MG63 (cell line): ENCODE results near the gene PEX16. TPM values are rescaled to one million over a fixed set of nuclear protein-coding genes. Genes with fewer than 3 reads are reported as not detected.

Experiments
- DNase-seq: peaks from one replicate; pipeline ENCODE4 v3.0.0-alpha.2; 2020
- H3K27me3 ChIP-seq: fragments of 250-450 bp; sonication (Bioruptor Pico); 2 replicates; pipeline ENCODE4 v1.5.1; 2020; ENCODE audit warnings: mild to moderate bottlenecking, moderate library complexity
- H3K36me3 ChIP-seq: fragments of 250-450 bp; sonication (Bioruptor Pico); 2 replicates; pipeline ENCODE4 v1.5.1; 2020; ENCODE audit warnings: mild to moderate bottlenecking, moderate library complexity
- H3K4me3 ChIP-seq: fragments of 250-450 bp; sonication (Bioruptor Pico); 2 replicates; pipeline ENCODE4 v1.5.1; 2020; ENCODE audit warnings: mild to moderate bottlenecking, moderate library complexity
- H3K9me3 ChIP-seq: fragments of 250-450 bp; sonication (Bioruptor Pico); 2 replicates; pipeline ENCODE4 v1.5.1; 2020; ENCODE audit warnings: mild to moderate bottlenecking, moderate library complexity
- total RNA-seq: library from RNA; depleted of rRNA; stranded (reverse); fragments of >200 nt; shearing (Covaris generic); gene quantifications from 2 replicates; pipeline ENCODE4 v1.2.3, GENCODE V29; 2014; ENCODE audit warnings: low replicate concordance; rRNA removed

Gene PEX16
- 20.5 and 31.6 TPM in 2 replicates for total RNA-seq

- peaks cover 14% of the 10 kb centered on the region for H3K36me3 ChIP-seq
- peak within 1 kb of the TSS; percentile 89 for H3K4me3 ChIP-seq
- DNase-seq, result peak; percentile 99
- H3K27me3 ChIP-seq, result no peaks in the 10 kb centered on the region
- no peaks in the 10 kb centered on the region for H3K9me3 ChIP-seq
These were observed at the start of gene PEX16 for GRCh38 chr11:45917623-45918330. Gene PEX16, minus strand, starts transcription at chr11:45917877. Its CDS starts 66 bp downstream, at chr11:45917811.

- no peaks in the 10 kb centered on the region for H3K9me3 ChIP-seq
- peaks cover 11% of the 10 kb centered on the region for H3K36me3 ChIP-seq
- H3K4me3 ChIP-seq, result no peak overlapping the region
- peak; percentile 42 for DNase-seq
- H3K27me3 ChIP-seq, result no peaks in the 10 kb centered on the region
These were observed 47.3 kb upstream of the PEX16 start for GRCh38 chr11:45964911-45965389.

- H3K27me3 ChIP-seq, result no peaks in the 10 kb centered on the region
- no peaks in the 10 kb centered on the region for H3K9me3 ChIP-seq
- no peak overlapping the region for H3K4me3 ChIP-seq
- H3K36me3 ChIP-seq, result peaks cover 11% of the 10 kb centered on the region
- no peak for DNase-seq
These were observed 44.1 kb upstream of the PEX16 start for GRCh38 chr11:45961751-45962240.

GRCh38 chr11:45960387-45961095 is 42.9 kb upstream of the PEX16 start:
- H3K36me3 ChIP-seq, result peaks cover 11% of the 10 kb centered on the region
- H3K27me3 ChIP-seq, result no peaks in the 10 kb centered on the region
- H3K4me3 ChIP-seq, result no peak overlapping the region
- DNase-seq, result no peak
- no peaks in the 10 kb centered on the region for H3K9me3 ChIP-seq

GRCh38 chr11:45959851-45960250 is 42.2 kb upstream of the PEX16 start:
- Histone ChIP-seq H3K27me3 (no peaks in the 10 kb centered on the region), H3K9me3 (no peaks in the 10 kb centered on the region), H3K4me3 (no peak overlapping the region), H3K36me3 (peaks cover 7% of the 10 kb centered on the region)
- no peak for DNase-seq

GRCh38 chr11:45949992-45950407 is 32.3 kb upstream of the PEX16 start:
- Histone ChIP-seq H3K27me3 (no peaks in the 10 kb centered on the region), H3K4me3 (no peak overlapping the region), H3K9me3 (no peaks in the 10 kb centered on the region), H3K36me3 (peaks cover 25% of the 10 kb centered on the region)
- DNase-seq, result no peak

- no peak overlapping the region for H3K4me3 ChIP-seq
- H3K27me3 ChIP-seq, result no peaks in the 10 kb centered on the region
- peaks cover 22% of the 10 kb centered on the region for H3K36me3 ChIP-seq
- DNase-seq, result no peak
- no peaks in the 10 kb centered on the region for H3K9me3 ChIP-seq
These were observed 30.7 kb upstream of the PEX16 start for GRCh38 chr11:45948356-45948755.

GRCh38 chr11:45947885-45948284 is 30.2 kb upstream of the PEX16 start:
- no peaks in the 10 kb centered on the region for H3K9me3 ChIP-seq
- DNase-seq, result no peak
- H3K36me3 ChIP-seq, result peaks cover 18% of the 10 kb centered on the region
- no peak overlapping the region for H3K4me3 ChIP-seq
- no peaks in the 10 kb centered on the region for H3K27me3 ChIP-seq

- DNase-seq, result no peak
- H3K4me3 ChIP-seq, result no peak overlapping the region
- H3K36me3 ChIP-seq, result peaks cover 12% of the 10 kb centered on the region
- no peaks in the 10 kb centered on the region for H3K27me3 ChIP-seq
- no peaks in the 10 kb centered on the region for H3K9me3 ChIP-seq
These were observed 27.8 kb upstream of the PEX16 start for GRCh38 chr11:45945397-45945999.

- H3K4me3 ChIP-seq, result no peak overlapping the region
- DNase-seq, result no peak
These were observed 24.7 kb upstream of the PEX16 start for GRCh38 chr11:45942381-45942780.

GRCh38 chr11:45941285-45941684 is 23.6 kb upstream of the PEX16 start:
- H3K36me3 ChIP-seq, result no peaks in the 10 kb centered on the region; the same call in 1 of the 2 replicates
- no peaks in the 10 kb centered on the region for H3K27me3 ChIP-seq
- DNase-seq, result no peak
- no peak overlapping the region for H3K4me3 ChIP-seq
- no peaks in the 10 kb centered on the region for H3K9me3 ChIP-seq

More at GRCh38 chr11:45942381-45942780, 24.7 kb upstream of the PEX16 start:
- H3K36me3 ChIP-seq, result no peaks in the 10 kb centered on the region; the same call in 1 of the 2 replicates
- no peaks in the 10 kb centered on the region for H3K9me3 ChIP-seq
- H3K27me3 ChIP-seq, result no peaks in the 10 kb centered on the region

- H3K9me3 ChIP-seq, result no peaks in the 10 kb centered on the region
- H3K4me3 ChIP-seq, result no peak overlapping the region
- H3K36me3 ChIP-seq, result no peaks in the 10 kb centered on the region; the same call in 1 of the 2 replicates
- no peaks in the 10 kb centered on the region for H3K27me3 ChIP-seq
- no peak for DNase-seq
These were observed 22.2 kb upstream of the PEX16 start for GRCh38 chr11:45939836-45940235.

GRCh38 chr11:45937916-45938315 is 20.2 kb upstream of the PEX16 start:
- Histone ChIP-seq H3K9me3 (no peaks in the 10 kb centered on the region), H3K36me3 (no peaks in the 10 kb centered on the region; the same call in 1 of the 2 replicates), H3K27me3 (no peaks in the 10 kb centered on the region), H3K4me3 (no peak overlapping the region)
- DNase-seq, result no peak

GRCh38 chr11:45936511-45937054 is 18.9 kb upstream of the PEX16 start:
- H3K4me3 ChIP-seq, result no peak overlapping the region
- no peaks in the 10 kb centered on the region; the same call in 1 of the 2 replicates for H3K36me3 ChIP-seq

GRCh38 chr11:45935349-45936064 is 17.8 kb upstream of the PEX16 start:
- H3K4me3 ChIP-seq, result no peak overlapping the region
- H3K9me3 ChIP-seq, result no peaks in the 10 kb centered on the region
- H3K27me3 ChIP-seq, result no peaks in the 10 kb centered on the region
- no peaks in the 10 kb centered on the region; the same call in 1 of the 2 replicates for H3K36me3 ChIP-seq
- no peak for DNase-seq

More at GRCh38 chr11:45936511-45937054, 18.9 kb upstream of the PEX16 start:
- DNase-seq, result no peak
- H3K27me3 ChIP-seq, result no peaks in the 10 kb centered on the region
- no peaks in the 10 kb centered on the region for H3K9me3 ChIP-seq
